GM12872 (cell line): Measurements from ENCODE around the gene DPM2.
A peak's percentile ranks its signal among the peaks of the same experiment; 100 is the strongest.

Source experiments
- TF ChIP-seq, protein P1 (sequence below): IDR thresholded peaks from 3 replicates; pipeline ENCODE4 v1.5.1; 2011; ENCODE audit warnings: low read depth, mild to moderate bottlenecking, low read length, moderate library complexity; ENCODE audit not compliant: insufficient read depth

The DPM2 gene

DNA sequence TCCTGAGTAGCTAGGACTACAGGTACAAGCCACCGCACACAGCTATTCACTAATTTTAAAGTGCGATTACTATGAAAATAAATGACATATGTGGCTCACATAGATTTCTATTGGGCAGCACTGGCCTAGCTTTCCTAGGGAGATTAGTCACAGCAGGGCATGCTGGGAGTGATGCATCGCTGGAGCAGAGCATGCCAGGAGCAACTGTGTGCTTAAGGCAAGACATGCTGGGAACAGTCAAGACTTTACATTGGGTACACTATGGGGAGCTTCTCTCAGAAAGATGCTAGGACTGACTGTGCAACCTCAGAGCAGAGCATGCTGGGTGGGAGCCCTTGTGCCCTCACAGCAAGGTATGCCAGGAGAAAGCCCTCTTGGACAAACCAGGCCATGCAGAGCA, 47.6 kb downstream of the DPM2 start:
- TF ChIP-seq, protein P1, sequence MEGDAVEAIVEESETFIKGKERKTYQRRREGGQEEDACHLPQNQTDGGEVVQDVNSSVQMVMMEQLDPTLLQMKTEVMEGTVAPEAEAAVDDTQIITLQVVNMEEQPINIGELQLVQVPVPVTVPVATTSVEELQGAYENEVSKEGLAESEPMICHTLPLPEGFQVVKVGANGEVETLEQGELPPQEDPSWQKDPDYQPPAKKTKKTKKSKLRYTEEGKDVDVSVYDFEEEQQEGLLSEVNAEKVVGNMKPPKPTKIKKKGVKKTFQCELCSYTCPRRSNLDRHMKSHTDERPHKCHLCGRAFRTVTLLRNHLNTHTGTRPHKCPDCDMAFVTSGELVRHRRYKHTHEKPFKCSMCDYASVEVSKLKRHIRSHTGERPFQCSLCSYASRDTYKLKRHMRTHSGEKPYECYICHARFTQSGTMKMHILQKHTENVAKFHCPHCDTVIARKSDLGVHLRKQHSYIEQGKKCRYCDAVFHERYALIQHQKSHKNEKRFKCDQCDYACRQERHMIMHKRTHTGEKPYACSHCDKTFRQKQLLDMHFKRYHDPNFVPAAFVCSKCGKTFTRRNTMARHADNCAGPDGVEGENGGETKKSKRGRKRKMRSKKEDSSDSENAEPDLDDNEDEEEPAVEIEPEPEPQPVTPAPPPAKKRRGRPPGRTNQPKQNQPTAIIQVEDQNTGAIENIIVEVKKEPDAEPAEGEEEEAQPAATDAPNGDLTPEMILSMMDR = no peak

DNA sequence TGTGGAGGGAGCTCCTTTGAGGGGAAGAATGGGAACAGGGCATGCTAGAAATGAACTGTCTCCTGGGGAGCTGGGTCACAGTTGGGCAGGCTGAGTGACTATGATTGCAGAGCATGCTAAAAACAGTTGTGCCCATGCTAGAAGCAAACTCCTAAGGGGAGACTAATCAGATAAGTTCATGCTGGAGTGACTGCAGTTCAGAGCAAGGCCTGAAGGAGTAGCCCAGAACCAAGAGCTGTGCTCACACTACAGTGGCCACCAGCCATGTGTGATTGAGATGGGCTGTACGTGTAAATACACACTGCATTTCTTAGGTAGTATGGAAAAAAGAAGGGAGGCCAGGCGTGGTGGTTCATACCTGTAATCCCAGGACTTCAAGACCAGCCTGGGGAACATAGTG, 49.9 kb downstream of the DPM2 start:
- TF ChIP-seq, protein P1 = peak; percentile 45; the same call in 2 of the 3 replicates

DNA sequence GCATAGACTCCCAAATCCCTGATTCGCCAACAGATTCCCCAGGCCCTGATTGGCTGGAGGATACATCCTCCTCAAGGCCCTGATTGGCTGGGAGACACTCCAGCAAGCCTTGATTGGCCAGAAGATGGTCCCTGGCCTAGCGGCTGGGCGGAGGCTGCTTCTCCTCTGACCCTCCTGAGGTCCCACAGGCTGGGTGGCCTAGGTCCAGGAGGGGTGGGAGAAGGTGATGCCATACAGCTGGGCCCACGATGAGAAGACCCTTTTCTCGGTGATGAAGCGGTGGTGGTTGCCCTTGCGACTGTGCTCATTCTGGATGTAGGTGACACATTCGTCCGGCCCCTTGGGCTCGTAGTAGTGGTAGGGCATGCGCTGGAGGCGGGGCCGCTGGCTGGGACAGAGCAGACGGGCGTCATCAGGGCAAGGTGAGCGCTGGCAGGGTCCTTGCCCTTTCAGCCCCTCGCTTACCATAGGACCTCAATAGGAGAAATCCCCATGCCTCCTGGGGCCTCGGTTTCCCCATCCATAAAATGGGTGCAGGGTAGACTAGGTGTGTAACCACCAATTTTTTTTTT, 51.2 kb downstream of the DPM2 start:
- TF ChIP-seq, protein P1 = no peak

DNA sequence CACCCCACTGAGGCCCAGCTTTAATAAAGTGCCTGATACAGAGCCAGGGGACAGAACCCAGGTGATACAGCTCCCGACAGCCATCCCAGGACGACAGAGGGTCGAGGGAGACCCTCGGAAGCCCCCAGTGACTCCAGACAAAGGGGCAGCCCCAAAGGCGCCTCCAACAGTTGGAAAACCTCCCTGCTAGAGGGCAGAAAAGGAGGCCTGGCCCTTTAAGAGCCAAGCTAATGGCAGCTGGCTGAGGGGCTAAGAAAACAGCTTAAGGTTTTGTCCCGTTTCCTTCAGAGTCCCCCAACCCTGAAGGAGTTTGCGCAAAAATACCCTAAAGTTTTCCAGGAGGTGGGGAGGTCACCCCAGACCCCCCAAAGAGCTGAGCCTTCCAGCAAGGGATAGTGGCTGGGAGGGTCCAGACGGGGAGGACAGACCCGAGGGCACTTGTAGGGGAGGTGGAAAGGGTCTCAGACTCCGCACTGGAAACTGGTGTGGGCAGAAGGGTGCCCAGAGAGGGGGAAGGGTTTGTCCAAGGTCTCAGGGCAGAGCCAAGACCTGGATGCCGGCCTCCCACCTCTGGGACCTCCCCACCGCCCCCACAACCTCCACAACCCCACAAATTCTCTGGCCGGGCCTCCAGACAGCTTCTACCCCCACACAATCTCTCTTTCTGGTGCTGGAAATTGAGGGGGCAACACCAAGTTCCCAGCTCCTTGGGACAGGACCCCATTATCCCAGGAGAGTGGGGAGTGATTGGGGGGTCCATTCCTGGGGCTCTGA, 52.0 kb downstream of the DPM2 start:
- TF ChIP-seq, protein P1 = no peak
